ENCODE measurements around the gene GAB1.

GAB1 gene

GRCh38 chr4:143302536-143302935 is 34.1 kb upstream of the GAB1 start:
- H3K4me3 ChIP-seq (ENCODE audit: low read depth, low read length): no peak overlapping the region
- no peak for TF ChIP-seq CTCF (IDR thresholded peaks at IDR 0.05; ENCODE audit: low read depth, low read length)
- no peak for TF ChIP-seq MAX (IDR thresholded peaks at IDR 0.05; ENCODE audit: low read depth, low read length)
- TF ChIP-seq POLR2A (IDR thresholded peaks at IDR 0.05; ENCODE audit: extremely low read depth, insufficient read length): no peak
- no peak for TF ChIP-seq MYC (IDR thresholded peaks at IDR 0.05; ENCODE audit: low read depth, low read length)
- DNase-seq (ENCODE audit: low read depth): no peak

- no peak overlapping the region for H3K4me3 ChIP-seq (ENCODE audit: low read depth, low read length)
- DNase-seq (ENCODE audit: low read depth): no peak
- TF ChIP-seq MYC (IDR thresholded peaks at IDR 0.05; ENCODE audit: low read depth, low read length): no peak
- no peak for TF ChIP-seq CTCF (IDR thresholded peaks at IDR 0.05; ENCODE audit: low read depth, low read length)
- no peak for TF ChIP-seq POLR2A (IDR thresholded peaks at IDR 0.05; ENCODE audit: extremely low read depth, insufficient read length)
- no peak for TF ChIP-seq MAX (IDR thresholded peaks at IDR 0.05; ENCODE audit: low read depth, low read length)
Measured at GRCh38 chr4:143306788-143307187, 29.9 kb upstream of the GAB1 start.

- no peak for DNase-seq (ENCODE audit: low read depth)
- TF ChIP-seq MAX (IDR thresholded peaks at IDR 0.05; ENCODE audit: low read depth, low read length) (no peak), MYC (IDR thresholded peaks at IDR 0.05; ENCODE audit: low read depth, low read length) (no peak), CTCF (IDR thresholded peaks at IDR 0.05; ENCODE audit: low read depth, low read length) (no peak), POLR2A (IDR thresholded peaks at IDR 0.05; ENCODE audit: extremely low read depth, insufficient read length) (no peak)
- H3K4me3 ChIP-seq (ENCODE audit: low read depth, low read length): no peak overlapping the region
Measured at GRCh38 chr4:143307531-143307930, 29.1 kb upstream of the GAB1 start.

GRCh38 chr4:143308377-143308776 is 28.3 kb upstream of the GAB1 start:
- no peak for DNase-seq (ENCODE audit: low read depth)
- no peak for TF ChIP-seq POLR2A (IDR thresholded peaks at IDR 0.05; ENCODE audit: extremely low read depth, insufficient read length)
- TF ChIP-seq CTCF (IDR thresholded peaks at IDR 0.05; ENCODE audit: low read depth, low read length): no peak
- TF ChIP-seq MYC (IDR thresholded peaks at IDR 0.05; ENCODE audit: low read depth, low read length): no peak
- no peak for TF ChIP-seq MAX (IDR thresholded peaks at IDR 0.05; ENCODE audit: low read depth, low read length)
- no peak overlapping the region for H3K4me3 ChIP-seq (ENCODE audit: low read depth, low read length)

- no peak for DNase-seq (ENCODE audit: low read depth)
- H3K4me3 ChIP-seq (ENCODE audit: low read depth, low read length): no peak overlapping the region
- TF ChIP-seq MAX (IDR thresholded peaks at IDR 0.05; ENCODE audit: low read depth, low read length) (no peak), CTCF (IDR thresholded peaks at IDR 0.05; ENCODE audit: low read depth, low read length) (no peak), MYC (IDR thresholded peaks at IDR 0.05; ENCODE audit: low read depth, low read length) (no peak), POLR2A (IDR thresholded peaks at IDR 0.05; ENCODE audit: extremely low read depth, insufficient read length) (no peak)
Measured at GRCh38 chr4:143311924-143312323, 24.8 kb upstream of the GAB1 start.

GRCh38 chr4:143313521-143313920 is 23.2 kb upstream of the GAB1 start:
- TF ChIP-seq POLR2A (IDR thresholded peaks at IDR 0.05; ENCODE audit: extremely low read depth, insufficient read length) (no peak), MYC (IDR thresholded peaks at IDR 0.05; ENCODE audit: low read depth, low read length) (no peak)
- no peak for DNase-seq (ENCODE audit: low read depth)
- no peak overlapping the region for H3K4me3 ChIP-seq (ENCODE audit: low read depth, low read length)
